ENCODE data around the gene FZD4.

DNA sequence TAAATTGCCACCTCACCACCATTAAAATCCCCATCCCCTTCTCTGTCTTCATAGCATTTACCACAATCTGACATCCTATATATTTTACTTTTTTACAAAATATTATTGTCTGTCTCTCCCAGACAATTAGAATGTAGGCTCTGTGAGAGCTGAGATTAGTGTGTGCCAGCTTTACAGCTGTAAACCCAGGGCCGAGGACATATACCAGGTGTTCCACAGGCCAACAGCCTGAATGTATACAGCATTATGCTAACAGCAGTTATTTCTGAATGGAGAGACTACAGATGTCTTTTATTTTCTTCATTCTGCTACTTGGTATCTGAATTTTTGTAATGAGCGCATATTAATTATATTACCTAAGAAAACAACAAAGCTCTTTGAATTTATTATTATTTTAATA lies 36.7 kb downstream of the FZD4 start:
- TF ChIP-seq POLR2A (IDR thresholded peaks at IDR 0.05) = no peak
- TF ChIP-seq CTCF (IDR thresholded peaks at IDR 0.05) = no peak

Data from ovary (tissue), 3 donors.